SK-N-SH (cell line): ENCODE results near the gene A1CF. TPM values are rescaled to one million over a fixed set of nuclear protein-coding genes. Genes with fewer than 3 reads are reported as not detected.

Experiments
- CTCF ChIA-PET: fragments of 300-600, 350-600 bp; formaldehyde crosslinking; extraction: SDS; loops from one replicate; lab custom pipeline; 2021; lab: Yijun Ruan, JAX
- POLR2A ChIA-PET: fragments of 350-600 bp; sonication (Branson Sonifier 250); formaldehyde crosslinking; extraction: SDS; loops from one replicate; lab custom pipeline; 2020; ENCODE audit warnings: antibody characterized with exemption, inconsistent platforms; lab: Yijun Ruan, JAX
- DNase-seq: peaks from one replicate; pipeline ENCODE4 v3.0.0; 2012
- H2AFZ ChIP-seq: fragments of 200-600 bp; sonication (generic); 2 replicates; pipeline ENCODE4 v1.8.1; 2016; ENCODE audit warnings: antibody characterized with exemption, mild to moderate bottlenecking, low read depth
- H3F3A ChIP-seq: fragments of 200-600 bp; sonication (generic); replicated peaks from 2 replicates; pipeline ENCODE3; 2016; ENCODE audit warnings: antibody characterized with exemption, mild to moderate bottlenecking; ENCODE audit not compliant: insufficient read depth
- H3K27ac ChIP-seq, 2 experiments: fragments of 200-500 bp in 1 of 2; fragments of 200-600 bp in 1 of 2; sonication (Bioruptor generic) in 1 of 2; sonication (generic), shearing (Covaris generic) in 1 of 2; 2 replicates each; pipeline versions ENCODE4 v1.5.1 to v1.6.1; 2014 to 2016; ENCODE audit warnings: low read depth in 2 of 2, inconsistent platforms in 1 of 2, low read length in 1 of 2, mild to moderate bottlenecking in 1 of 2, mixed read lengths in 1 of 2
- H3K27me3 ChIP-seq: fragments of 200-600 bp; sonication (generic), shearing (Covaris generic); 2 replicates; pipeline ENCODE4 v1.6.1; 2016; ENCODE audit warnings: mixed run types; ENCODE audit not compliant: insufficient read depth
- H3K36me3 ChIP-seq, 2 experiments: fragments of 200-500 bp in 1 of 2; fragments of 200-600 bp in 1 of 2; sonication (Bioruptor generic) in 1 of 2; sonication (generic) in 1 of 2; replicated peaks in 1 of 2; 2 replicates each; pipeline versions ENCODE3 to v1.5.1; 2014 to 2016; ENCODE audit warnings: low read length in 1 of 2, mild to moderate bottlenecking in 1 of 2; ENCODE audit not compliant: insufficient read depth in 2 of 2, control insufficient read depth in 1 of 2
- H3K4me1 ChIP-seq, 2 experiments: fragments of 200-500 bp in 1 of 2; fragments of 200-600 bp in 1 of 2; sonication (Bioruptor generic) in 1 of 2; sonication (generic), shearing (Covaris generic) in 1 of 2; 2 replicates each; pipeline versions ENCODE4 v1.5.1 to v1.6.1; 2014 to 2016; ENCODE audit warnings: low read depth in 1 of 2, low read length in 1 of 2, mixed run types in 1 of 2; ENCODE audit not compliant: insufficient read depth in 2 of 2, control insufficient read depth in 1 of 2
- H3K4me2 ChIP-seq: fragments of 200-600 bp; sonication (generic), shearing (Covaris generic); 2 replicates; pipeline ENCODE4 v1.6.1; 2017; ENCODE audit warnings: mixed run types
- H3K4me3 ChIP-seq, 2 experiments: fragments of 200-500 bp in 1 of 2; fragments of 200-600 bp in 1 of 2; sonication (Bioruptor generic) in 1 of 2; sonication (generic), shearing (Covaris generic) in 1 of 2; 2 replicates each; pipeline versions ENCODE4 v1.5.1 to v1.8.1; 2014 to 2016; ENCODE audit warnings: low read depth in 2 of 2, inconsistent platforms in 1 of 2, low read length in 1 of 2, mild to moderate bottlenecking in 1 of 2, mixed read lengths in 1 of 2, moderate library complexity in 1 of 2
- H3K79me2 ChIP-seq: fragments of 200-600 bp; sonication (generic); 2 replicates; pipeline ENCODE4 v1.8.1; 2017; ENCODE audit warnings: mild to moderate bottlenecking; ENCODE audit not compliant: insufficient read depth
- H3K9ac ChIP-seq: fragments of 200-600 bp; sonication (generic); 2 replicates; pipeline ENCODE4 v1.6.1; 2017; ENCODE audit warnings: mixed run types
- H3K9me2 ChIP-seq: fragments of 200-600 bp; sonication (generic); 2 replicates; pipeline ENCODE4 v1.6.1; 2017; ENCODE audit warnings: mixed run types
- H3K9me3 ChIP-seq: fragments of 200-600 bp; sonication (generic); 2 replicates; pipeline ENCODE4 v1.6.1; 2017; ENCODE audit warnings: mixed run types, mild to moderate bottlenecking, moderate library complexity
- H4K20me1 ChIP-seq: fragments of 200-600 bp; sonication (generic); 2 replicates; pipeline ENCODE4 v1.6.1; 2017; ENCODE audit warnings: mild to moderate bottlenecking, mixed run types; ENCODE audit not compliant: insufficient read depth
- CHD2 ChIP-seq: fragments of 150-350 bp; IDR thresholded peaks from 2 replicates; pipeline ENCODE4 v1.6.1; 2018; ENCODE audit warnings: low read length; ENCODE audit not compliant: partially characterized antibody
- CTCF ChIP-seq: fragments of 200-600 bp; sonication (generic); IDR thresholded peaks from 2 replicates; pipeline ENCODE4 v1.6.1; 2017; ENCODE audit warnings: antibody characterized with exemption, mild to moderate bottlenecking, moderate library complexity
- ELF1 ChIP-seq: IDR thresholded peaks from 2 replicates; pipeline ENCODE4 v1.4.0; 2012
- EP300 ChIP-seq, 2 experiments: IDR thresholded peaks; 2 replicates each; pipeline versions ENCODE4 v1.4.0 to v1.6.1; 2012; ENCODE audit warnings: borderline replicate concordance in 1 of 2, low read depth in 1 of 2, low read length in 1 of 2
- EZH2phosphoT487 ChIP-seq: fragments of 200-600 bp; sonication (generic); IDR thresholded peaks from 2 replicates; pipeline ENCODE4 v1.6.1; 2017; ENCODE audit warnings: low read depth, mixed run types, mild to moderate bottlenecking, antibody characterized with exemption, moderate library complexity, borderline replicate concordance
- FOXJ3 ChIP-seq: sonication (generic); formaldehyde crosslinking; IDR thresholded peaks from 2 replicates; pipeline ENCODE4 v1.5.1; 2020; ENCODE audit warnings: mild to moderate bottlenecking, missing genetic modification reagents
- FOXM1 ChIP-seq: IDR thresholded peaks from 2 replicates; pipeline ENCODE4 v1.4.0; 2012; ENCODE audit warnings: low read depth, mild to moderate bottlenecking
- GATA2 ChIP-seq: sonication (generic); formaldehyde crosslinking; IDR thresholded peaks from 2 replicates; pipeline ENCODE4 v1.5.0; 2020; ENCODE audit warnings: mild to moderate bottlenecking, missing genetic modification reagents
- JUND ChIP-seq: IDR thresholded peaks from 2 replicates; pipeline ENCODE4 v1.4.0; 2012
- MXI1 ChIP-seq: IDR thresholded peaks from 2 replicates; pipeline ENCODE4 v1.6.1; 2012; ENCODE audit warnings: mild to moderate bottlenecking, low read depth, low read length, improper control_type of control experiment
- NRF1 ChIP-seq: IDR thresholded peaks from 2 replicates; pipeline ENCODE4 v1.6.1; 2012; ENCODE audit warnings: low read depth, mild to moderate bottlenecking, low read length
- RAD21 ChIP-seq: IDR thresholded peaks from 2 replicates; pipeline ENCODE4 v1.6.1; 2012; ENCODE audit warnings: mild to moderate bottlenecking, low read length
- RCOR1 ChIP-seq: fragments of 150-350 bp; IDR thresholded peaks from 2 replicates; pipeline ENCODE4 v1.6.1; 2017; ENCODE audit warnings: antibody characterized with exemption, low read length
- REST ChIP-seq: IDR thresholded peaks from 2 replicates; pipeline ENCODE4 v1.6.1; 2012; ENCODE audit warnings: mild to moderate bottlenecking, low read depth, low read length, moderate library complexity
- RFX5 ChIP-seq: IDR thresholded peaks from 2 replicates; pipeline ENCODE4 v1.6.1; 2012; ENCODE audit warnings: mild to moderate bottlenecking, improper control_type of control experiment, low read length
- RXRA ChIP-seq: IDR thresholded peaks from 2 replicates; pipeline ENCODE4 v1.4.0; 2012; ENCODE audit warnings: low read depth, mild to moderate bottlenecking, borderline replicate concordance
- SIN3A ChIP-seq: IDR thresholded peaks from 2 replicates; pipeline ENCODE4 v1.6.1; 2012; ENCODE audit warnings: low read depth, mild to moderate bottlenecking, low read length, moderate library complexity, borderline replicate concordance
- TAF1 ChIP-seq: IDR thresholded peaks from 2 replicates; pipeline ENCODE4 v1.6.1; 2012; ENCODE audit warnings: low read depth, mild to moderate bottlenecking, low read length, moderate library complexity, borderline replicate concordance
- YY1 ChIP-seq: IDR thresholded peaks from 2 replicates; pipeline ENCODE4 v1.4.0; 2012; ENCODE audit warnings: low read depth, mild to moderate bottlenecking
- WGBS: methylation state at CpG from one replicate; pipeline ENCODE4 v1.1.6; 2017; ENCODE audit warnings: low lambda C conversion rate; 5-methylcytosine and 5-hydroxymethylcytosine counted together
- polyA plus RNA-seq, 3 experiments: library from polyadenylated mRNA; depleted of rRNA; stranded (reverse); fragments of >200 nt; gene quantifications; 2 replicates each; pipeline ENCODE4 v1.2.3, GENCODE V29; 2012
- TF ChIP-seq, protein P1 (sequence below): fragments of 150-350 bp; IDR thresholded peaks from 2 replicates; pipeline ENCODE4 v1.6.1; 2017; ENCODE audit warnings: antibody characterized with exemption, low read length, low read depth, borderline replicate concordance
- TF ChIP-seq, protein P2 (sequence below): IDR thresholded peaks from 2 replicates; pipeline ENCODE4 v1.4.0; 2012; ENCODE audit warnings: low read depth, borderline replicate concordance

A1CF gene
- polyA plus RNA-seq, 1 of the 3 experiments (the other 2 are of a cell fraction), result not detected

- no peaks in the 10 kb centered on the region for H3K9me2 ChIP-seq
- DNase-seq, result no peak
- no peaks in the 10 kb centered on the region for H3K9me3 ChIP-seq
- ChIA-PET CTCF (no interaction called here), POLR2A (no interaction called here)
- H3K4me2 ChIP-seq, result no peak overlapping the region
- H3K9ac ChIP-seq, result no peak overlapping the region
- H3F3A ChIP-seq, result peaks cover 1% of the 10 kb centered on the region
- H3K79me2 ChIP-seq, result no peaks in the 10 kb centered on the region
- H4K20me1 ChIP-seq, result no peaks in the 10 kb centered on the region
- peaks cover 0 to 8% of the 10 kb centered on the region in 2 experiments; a peak in 2 of 4 replicates for H3K4me1 ChIP-seq
- no peaks in the 10 kb centered on the region for H3K36me3 ChIP-seq
- no peaks in the 10 kb centered on the region for H3K27me3 ChIP-seq
- H3K27ac ChIP-seq, result no peak overlapping the region
- H3K4me3 ChIP-seq, result no peak overlapping the region
- no peak overlapping the region for H2AFZ ChIP-seq
- TF ChIP-seq EZH2phosphoT487 (no peak), REST (no peak), YY1 (no peak), JUND (no peak), ELF1 (no peak), TAF1 (no peak), CHD2 (no peak), RFX5 (no peak), RXRA (no peak), GATA2 (CRISPR knock-in tag) (no peak), MXI1 (no peak), FOXM1 (no peak)
- TF ChIP-seq, protein P1, sequence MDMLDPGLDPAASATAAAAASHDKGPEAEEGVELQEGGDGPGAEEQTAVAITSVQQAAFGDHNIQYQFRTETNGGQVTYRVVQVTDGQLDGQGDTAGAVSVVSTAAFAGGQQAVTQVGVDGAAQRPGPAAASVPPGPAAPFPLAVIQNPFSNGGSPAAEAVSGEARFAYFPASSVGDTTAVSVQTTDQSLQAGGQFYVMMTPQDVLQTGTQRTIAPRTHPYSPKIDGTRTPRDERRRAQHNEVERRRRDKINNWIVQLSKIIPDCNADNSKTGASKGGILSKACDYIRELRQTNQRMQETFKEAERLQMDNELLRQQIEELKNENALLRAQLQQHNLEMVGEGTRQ, result no peak
- TF ChIP-seq, all 33 proteins: peak for 0
- 64% methylated on average over 1 of the region's 1 CpG for WGBS
Observed at GRCh38 chr10:50855461-50855860, 30.0 kb downstream of the A1CF start.

DNA sequence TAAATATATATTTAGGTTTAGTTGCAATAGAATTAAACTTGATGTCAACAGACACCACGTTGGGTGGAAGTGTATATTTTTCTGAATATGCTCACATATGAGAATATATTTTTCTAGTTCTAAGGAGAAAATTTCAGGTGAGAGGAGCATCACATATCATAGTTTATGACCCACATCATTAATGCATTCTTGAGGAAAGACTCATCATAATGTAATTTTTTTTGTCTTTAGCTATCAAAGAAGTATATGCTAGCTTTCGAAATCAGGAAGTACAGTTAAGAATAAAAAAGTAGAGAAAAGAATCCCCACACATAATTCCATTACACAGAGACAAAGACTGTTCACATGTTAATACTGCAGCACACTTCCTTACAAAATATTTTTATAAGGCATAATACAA lies 30.4 kb downstream of the A1CF start:
- Histone ChIP-seq H3F3A (peaks cover 6% of the 10 kb centered on the region), H3K9me2 (no peaks in the 10 kb centered on the region), H3K9me3 (no peaks in the 10 kb centered on the region), H3K79me2 (no peaks in the 10 kb centered on the region), H3K4me1 (peaks cover 0 to 11% of the 10 kb centered on the region in 2 experiments; a peak in 2 of 4 replicates), H2AFZ (no peak overlapping the region), H3K27me3 (no peaks in the 10 kb centered on the region), H3K4me3 (no peak overlapping the region), H3K9ac (no peak overlapping the region), H3K27ac (no peak overlapping the region), H3K36me3 (no peaks in the 10 kb centered on the region), H4K20me1 (no peaks in the 10 kb centered on the region), H3K4me2 (no peak overlapping the region)
- POLR2A ChIA-PET, result no interaction called here
- 66% methylated on average over 2 of the region's 2 CpGs for WGBS
- CTCF ChIA-PET, result no interaction called here
- DNase-seq, result no peak
- TF ChIP-seq RCOR1 (no peak), GATA2 (CRISPR knock-in tag) (no peak), CTCF (no peak), RAD21 (no peak), FOXJ3 (CRISPR knock-in tag) (no peak), SIN3A (no peak), EP300 (IDR thresholded peaks at IDR 0.05; ENCODE audit: borderline replicate concordance in 1 of 2, low read depth in 1 of 2, low read length in 1 of 2) (no peak), FOXM1 (no peak), ELF1 (no peak), NRF1 (no peak), TAF1 (no peak), RXRA (no peak)
- TF ChIP-seq, protein P1, result no peak
- TF ChIP-seq, protein P2, sequence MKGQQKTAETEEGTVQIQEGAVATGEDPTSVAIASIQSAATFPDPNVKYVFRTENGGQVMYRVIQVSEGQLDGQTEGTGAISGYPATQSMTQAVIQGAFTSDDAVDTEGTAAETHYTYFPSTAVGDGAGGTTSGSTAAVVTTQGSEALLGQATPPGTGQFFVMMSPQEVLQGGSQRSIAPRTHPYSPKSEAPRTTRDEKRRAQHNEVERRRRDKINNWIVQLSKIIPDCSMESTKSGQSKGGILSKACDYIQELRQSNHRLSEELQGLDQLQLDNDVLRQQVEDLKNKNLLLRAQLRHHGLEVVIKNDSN, result no peak
